Measurements from ENCODE around the gene ZNF570.

The ZNF570 gene

DNA sequence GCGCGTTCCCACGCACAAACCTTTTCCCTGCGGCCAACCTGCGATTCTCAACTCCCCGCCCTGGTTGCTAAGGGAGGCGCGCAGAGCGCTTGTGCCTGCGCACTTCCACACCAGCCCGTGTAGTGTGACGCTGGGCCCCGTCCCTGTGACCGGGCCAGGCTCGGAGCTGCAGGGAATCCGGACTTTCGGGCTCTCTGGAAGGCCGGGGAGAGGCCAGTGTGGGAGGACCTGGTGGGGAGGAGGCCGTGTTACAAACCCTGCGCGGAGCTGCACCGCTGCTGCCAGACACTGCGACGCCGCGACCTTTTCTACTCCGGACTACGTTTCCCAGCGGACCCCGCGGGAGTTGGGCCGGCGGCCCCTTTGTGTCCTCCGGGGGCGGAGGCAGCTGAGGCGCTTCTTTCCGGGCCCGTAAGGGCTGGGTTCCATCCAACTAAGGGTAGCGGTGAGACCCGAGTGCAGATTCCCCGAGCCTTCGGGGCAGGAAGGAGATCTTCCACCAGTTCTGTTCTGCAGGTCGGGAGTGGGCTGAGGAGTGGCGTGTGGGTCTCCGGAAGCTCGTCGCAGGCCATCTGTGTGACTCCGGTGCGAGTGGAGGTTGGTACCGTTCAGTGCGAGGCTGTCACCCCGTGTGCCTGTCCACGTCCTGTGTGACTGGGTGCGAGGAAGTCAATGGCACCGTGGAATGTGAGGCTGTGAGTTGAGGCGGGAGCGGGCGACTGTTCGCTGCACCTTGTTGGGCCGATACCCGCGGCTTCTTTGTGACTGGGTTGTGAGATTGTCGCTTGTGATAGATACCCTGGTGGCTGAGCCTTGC, at the start of gene ZNF570:
Gene ZNF570, plus strand, starts transcription at position 396 of the 817 bp plus-strand sequence. CDS start 999 bp downstream, outside the sequence.
- DNase-seq = peak; percentile 83

- DNase-seq = no peak
These were observed 16.5 kb upstream of the ZNF570 start for GRCh38 chr19:37452500-37453245.

DNA sequence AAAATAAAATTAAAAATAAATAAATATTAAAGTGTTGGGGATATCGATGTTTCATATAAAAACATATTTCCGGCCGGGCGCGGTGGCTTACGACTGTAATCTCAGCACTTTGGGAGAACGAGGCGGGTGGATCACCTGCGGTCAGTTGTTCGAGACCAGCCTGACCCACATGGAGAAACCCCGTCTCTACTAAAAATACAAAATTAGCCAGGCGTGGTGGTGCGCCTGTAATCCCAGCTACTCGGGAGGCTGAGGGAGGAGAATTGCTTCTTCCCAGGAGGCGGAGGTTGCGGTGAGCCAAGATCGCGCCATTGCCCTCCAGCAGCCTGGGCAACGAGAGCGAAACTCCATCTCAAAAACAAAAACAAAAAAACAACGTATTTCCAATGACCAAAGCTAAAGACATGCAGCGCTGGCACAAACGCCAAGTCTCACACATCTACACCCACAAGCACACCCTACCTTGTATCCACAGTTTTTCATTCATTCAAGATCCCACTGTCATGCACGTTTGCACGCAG, 2.8 kb upstream of the ZNF570 start:
- DNase-seq = no peak

- peak; percentile 91 for DNase-seq
These were observed 2.2 kb upstream of the ZNF570 start, which contains the start of gene ZNF569 for GRCh38 chr19:37466798-37467607. TSS of gene ZNF569 (minus strand) at chr19:37467444. CDS start at chr19:37444921, 22,523 bp downstream.

GRCh38 chr19:37467608-37468090, 1.5 kb upstream of the ZNF570 start:
- DNase-seq = no peak

- no peak for DNase-seq
These were observed 1.1 kb downstream of the ZNF570 start for GRCh38 chr19:37470216-37470615.

DNA sequence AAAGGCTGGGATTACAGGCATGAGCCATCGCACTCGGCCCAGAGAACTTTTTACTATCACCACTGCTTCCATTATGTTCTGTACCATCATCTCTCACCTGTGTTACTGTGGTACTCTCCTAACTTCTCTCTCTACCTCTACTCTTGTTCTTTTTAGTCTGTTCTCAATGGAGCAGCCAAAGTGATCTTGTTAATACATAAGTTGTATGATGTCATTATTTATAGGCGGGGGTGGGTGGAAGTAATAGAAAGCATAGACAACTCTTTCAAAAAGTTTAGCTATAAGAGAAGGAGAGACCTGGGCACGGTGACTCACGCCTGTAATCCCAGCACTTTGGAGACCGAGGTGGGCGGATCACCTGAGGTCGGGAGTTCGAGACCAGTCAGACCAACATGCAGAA, 3.0 kb downstream of the ZNF570 start:
- DNase-seq = no peak

DNA sequence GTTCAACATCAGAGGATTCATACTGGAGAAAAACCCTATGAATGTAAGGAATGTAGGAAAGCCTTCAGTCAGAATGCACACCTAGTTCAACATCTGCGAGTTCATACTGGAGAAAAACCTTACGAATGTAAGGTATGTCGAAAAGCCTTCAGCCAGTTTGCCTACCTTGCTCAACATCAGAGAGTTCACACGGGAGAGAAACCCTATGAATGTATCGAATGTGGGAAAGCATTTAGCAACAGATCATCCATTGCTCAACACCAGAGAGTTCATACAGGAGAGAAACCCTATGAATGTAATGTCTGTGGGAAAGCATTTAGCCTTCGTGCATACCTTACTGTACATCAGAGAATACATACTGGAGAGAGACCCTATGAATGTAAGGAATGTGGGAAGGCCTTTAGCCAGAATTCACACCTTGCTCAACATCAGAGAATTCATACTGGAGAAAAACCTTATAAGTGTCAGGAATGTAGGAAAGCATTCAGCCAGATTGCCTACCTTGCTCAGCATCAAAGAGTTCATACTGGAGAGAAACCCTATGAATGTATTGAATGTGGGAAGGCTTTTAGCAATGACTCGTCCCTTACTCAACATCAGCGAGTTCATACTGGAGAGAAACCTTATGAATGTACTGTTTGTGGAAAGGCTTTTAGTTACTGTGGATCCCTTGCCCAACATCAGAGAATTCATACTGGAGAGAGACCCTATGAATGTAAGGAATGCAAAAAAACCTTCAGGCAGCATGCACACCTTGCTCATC, 15.4 kb downstream of the ZNF570 start:
- no peak for DNase-seq

GRCh38 chr19:37492213-37492612, 23.1 kb downstream of the ZNF570 start:
- no peak for DNase-seq

DNA sequence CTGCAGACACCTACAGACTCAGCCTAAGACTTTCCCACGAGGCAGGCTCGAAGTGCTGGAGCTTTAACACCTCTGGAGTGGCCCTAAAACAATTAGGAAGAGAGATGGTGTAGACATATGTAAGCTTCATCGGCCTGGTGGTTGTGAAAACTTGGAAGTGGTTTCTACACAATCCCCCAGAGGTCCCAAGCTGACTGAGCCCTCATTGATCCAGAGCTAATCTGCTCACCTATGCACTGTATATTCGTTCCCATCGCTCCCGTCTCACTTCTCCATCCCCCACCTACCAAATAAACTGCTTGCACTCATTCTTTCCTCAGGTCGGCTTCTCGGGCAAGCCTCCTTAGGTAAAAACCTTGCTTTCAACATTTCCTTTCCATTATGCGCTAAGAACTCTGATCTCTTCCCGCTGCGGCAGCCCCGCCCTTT, 36.8 kb downstream of the ZNF570 start:
- peak; percentile 70 for DNase-seq

DNA sequence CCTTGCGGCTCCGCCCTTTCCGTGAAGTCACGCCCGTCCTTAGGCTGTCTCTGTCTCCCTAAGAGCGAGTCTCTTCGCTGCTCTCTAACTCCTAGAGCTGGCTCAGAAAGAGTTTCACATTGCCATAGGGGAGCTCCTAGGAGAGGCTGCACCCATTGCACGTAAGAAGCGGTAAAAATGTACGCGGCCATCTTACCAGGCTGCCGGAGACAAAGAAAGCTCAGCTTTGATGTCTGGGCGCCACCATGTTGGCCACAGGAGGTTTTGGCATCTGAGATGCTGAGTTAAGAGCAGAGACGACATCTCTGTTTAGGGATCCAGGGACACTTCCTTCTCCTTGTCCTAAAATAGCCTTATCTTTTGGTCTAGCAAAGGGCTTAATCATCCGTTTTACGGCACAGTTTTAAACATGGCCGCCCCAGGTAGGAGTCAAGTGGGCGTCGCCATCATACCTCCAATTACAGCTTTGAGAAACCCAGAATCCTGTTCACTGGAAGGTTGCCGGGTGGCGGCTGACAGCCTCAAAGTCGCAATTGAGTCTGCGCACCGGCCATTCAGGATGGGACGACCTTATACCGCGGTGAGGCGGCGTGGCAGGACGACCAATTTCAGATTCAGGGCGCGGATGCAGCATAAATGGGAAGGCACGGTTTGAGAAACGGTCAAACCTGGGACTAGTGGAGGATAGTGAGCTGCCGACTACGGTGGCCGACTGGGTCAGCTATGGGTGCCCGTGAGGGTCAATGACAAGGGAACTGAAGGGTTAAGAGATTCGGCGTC, 37.4 kb downstream of the ZNF570 start, which contains the start of gene ZNF793:
Gene ZNF793, plus strand, starts transcription at position 553 of the 780 bp plus-strand sequence. CDS start 16,501 bp downstream, outside the sequence.
- peak; percentile 89 for DNase-seq

- no peak for DNase-seq
These were observed 38.0 kb downstream of the ZNF570 start for GRCh38 chr19:37507167-37507464.

DNA sequence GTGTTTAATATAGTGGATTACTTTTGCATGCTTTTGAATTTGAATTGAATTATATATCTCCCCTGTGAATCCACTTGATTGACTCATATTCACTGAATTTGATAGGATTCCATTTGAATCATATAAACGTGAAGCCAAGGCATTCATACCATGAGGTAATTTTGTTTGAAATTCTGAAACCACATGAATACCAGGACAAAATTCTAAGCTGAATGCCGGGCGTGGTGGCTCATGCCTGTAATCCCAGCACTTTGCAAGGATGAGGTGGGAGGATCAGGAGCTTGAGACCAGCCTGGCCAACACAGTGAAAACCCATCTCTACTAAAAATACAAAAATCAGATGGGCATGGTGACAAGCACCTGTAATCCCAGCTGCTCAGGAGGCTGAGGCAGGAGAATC, 42.0 kb downstream of the ZNF570 start:
- DNase-seq = no peak

DNA sequence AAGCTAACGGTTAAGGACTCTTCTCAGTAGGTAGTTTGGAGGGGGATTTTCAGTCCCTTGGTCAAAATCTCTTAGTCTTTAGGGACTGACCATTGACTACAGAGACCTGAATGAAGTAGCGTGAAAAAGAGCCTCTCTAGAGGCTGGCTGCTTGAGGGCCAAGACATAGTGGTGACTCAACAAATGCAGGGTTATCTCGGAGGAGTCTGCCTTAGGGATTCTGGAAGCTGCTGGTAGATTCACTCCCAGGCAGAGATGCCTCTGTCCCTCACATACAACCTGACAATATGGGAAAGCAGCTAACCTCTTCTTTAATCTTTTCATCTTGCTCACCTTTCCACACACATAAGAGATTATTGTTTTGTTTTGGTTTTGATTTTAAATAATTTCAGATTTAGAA, 42.7 kb downstream of the ZNF570 start:
- no peak for DNase-seq

GRCh38 chr19:37513397-37513796, 44.2 kb downstream of the ZNF570 start:
- DNase-seq = no peak

DNA sequence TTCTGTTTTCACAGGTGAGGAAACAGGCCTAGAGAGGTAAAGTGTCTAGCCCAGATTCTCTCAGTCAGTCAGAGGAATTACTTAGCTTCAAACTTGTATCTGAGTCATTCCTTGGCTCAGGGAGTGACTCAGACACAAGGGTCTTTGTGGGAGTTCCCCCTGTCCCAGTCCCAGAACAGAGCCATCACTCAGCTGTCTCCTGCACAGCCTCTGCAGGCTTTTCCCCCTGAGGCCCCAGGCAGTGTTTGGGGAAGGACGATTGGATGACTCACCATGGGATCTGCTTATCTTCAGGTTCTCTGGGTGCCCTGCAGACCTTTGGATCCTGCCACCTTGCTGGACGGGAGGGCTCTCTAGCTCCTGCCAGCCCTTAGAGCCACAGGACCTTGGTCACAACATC, 50.7 kb downstream of the ZNF570 start:
- no peak for DNase-seq

GRCh38 chr19:37537391-37537947, 68.3 kb downstream of the ZNF570 start:
- no peak for DNase-seq
